Measurements from ENCODE around the gene TMEM259. TPM values are rescaled to one million over a fixed set of nuclear protein-coding genes. Genes with fewer than 3 reads are reported as not detected.

TMEM259 gene
- total and polyA plus RNA-seq, 2 of the 8 experiments (the other 6 are each of a cell fraction or from before 2014, with no cell fraction given) = 140 to 243 TPM

DNA sequence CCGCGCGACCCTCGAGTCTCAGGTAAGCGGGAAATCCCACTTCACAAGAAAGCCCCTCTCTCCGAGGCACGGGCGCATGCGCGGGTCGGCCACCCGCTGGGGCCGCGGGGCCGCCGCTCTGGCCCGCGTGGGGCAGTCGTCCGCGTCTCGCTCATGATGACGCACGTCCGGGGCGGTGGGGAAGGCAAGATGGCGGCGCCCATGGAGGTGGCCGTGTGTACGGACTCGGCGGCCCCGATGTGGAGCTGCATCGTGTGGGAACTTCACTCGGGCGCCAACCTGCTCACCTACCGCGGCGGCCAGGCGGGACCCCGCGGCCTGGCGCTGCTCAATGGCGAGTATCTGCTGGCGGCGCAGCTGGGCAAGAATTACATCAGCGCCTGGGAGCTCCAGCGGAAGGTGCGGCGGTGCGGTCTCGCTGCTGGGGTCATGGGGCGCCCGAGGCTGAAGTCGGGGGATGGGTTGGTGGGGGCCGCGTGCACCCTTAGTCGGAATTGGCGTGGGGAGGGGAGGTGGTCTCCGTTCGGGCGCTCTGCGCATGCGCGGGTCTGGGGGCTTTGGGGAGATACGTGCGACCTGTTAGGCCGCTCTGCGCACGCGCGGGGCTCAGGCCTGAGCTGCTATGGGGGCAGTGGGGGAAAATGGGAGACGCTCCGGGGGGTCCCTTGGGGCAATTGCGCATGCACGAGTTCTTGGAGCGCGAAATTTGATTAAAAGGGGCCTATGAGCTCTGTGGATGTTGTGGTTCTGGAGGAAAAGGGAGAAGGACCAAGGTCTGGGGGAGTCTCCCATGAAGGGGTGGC is 36.6 kb downstream of the TMEM259 start, which contains the start of gene WDR18:
Gene WDR18 (plus strand): TSS at position 181 of the 803 bp plus-strand sequence. CDS start 9 bp downstream, at position 190.
- no peak within 1 kb of the TSS for H3K14ac ChIP-seq (ENCODE audit: insufficient read length)
- peak within 1 kb of the TSS; percentile 90; the same call in 1 of the 2 replicates for H2AK5ac ChIP-seq (ENCODE audit: low read depth, low read length)
- H4K91ac ChIP-seq (replicated peaks; ENCODE audit: insufficient read length, low read length) = peak within 1 kb of the TSS; percentile 98
- H3K9me3 ChIP-seq (ENCODE audit: insufficient read depth in 2 of 2, low read depth in 1 of 2, low read length in 1 of 2) = no peaks in the 10 kb centered on the region
- H3K23me2 ChIP-seq (ENCODE audit: low read depth, low read length) = peaks cover 4% of the 10 kb centered on the region; the same call in 1 of the 2 replicates
- peak within 1 kb of the TSS; percentile 84 to 98 (median 96) for H3K9ac ChIP-seq (replicated peaks in 1 of 4; ENCODE audit: extremely low read depth in 1 of 4, low read depth in 3 of 4, low read length in 3 of 4)
- peak within 1 kb of the TSS; percentile 100 for H4K8ac ChIP-seq (ENCODE audit: extremely low read depth, insufficient read depth, low read length)
- H3K27ac ChIP-seq (ENCODE audit: low read depth, low read length) = peak within 1 kb of the TSS; percentile 96
- no peak within 1 kb of the TSS for H3K23ac ChIP-seq (ENCODE audit: insufficient read length)
- peaks cover 5% of the 10 kb centered on the region for H3K79me1 ChIP-seq (ENCODE audit: low read depth, low read length)
- H3K27me3 ChIP-seq (replicated peaks in 1 of 4; ENCODE audit: control insufficient read depth in 3 of 4, extremely low read depth in 1 of 4, insufficient read depth in 3 of 4, low read length in 3 of 4) = no peaks in the 10 kb centered on the region
- no peak within 1 kb of the TSS for H2BK15ac ChIP-seq (ENCODE audit: low read length)
- H2BK12ac ChIP-seq (ENCODE audit: low read depth, low read length) = 0 out of 2 replicates have a peak within 1 kb of the TSS, but pooled peaks have one; percentile 17
- ChIA-PET POLR2A (ENCODE audit: partially characterized antibody) (interaction anchor here (0.7 to 4.8 kb wide), 36 partner anchors 9 to 232 kb away, joined by 3 to 33 read pairs (median 4); partner anchors contain the start of genes CFD and CNN2), CTCF (ENCODE audit: partially characterized antibody) (interaction anchor here (0.6 to 7.3 kb wide), 15 partner anchors 8 to 478 kb away, joined by 3 to 113 read pairs (median 4); no protein-coding TSS in a partner anchor)
- H3K4me2 ChIP-seq (ENCODE audit: insufficient read depth in 1 of 2, low read depth in 2 of 2, low read length in 2 of 2) = peak within 1 kb of the TSS; percentile 72 to 87
- H3K56ac ChIP-seq (replicated peaks; ENCODE audit: insufficient read length, low read depth, low read length) = peak within 1 kb of the TSS; percentile 94
- DNase-seq (ENCODE audit: low read depth in 1 of 2, low spot score in 2 of 2) (peak; percentile 76 to 95), FAIRE-seq (no peak)
- peak within 1 kb of the TSS; percentile 43; the same call in 1 of the 2 replicates for H2AFZ ChIP-seq (ENCODE audit: low read length)
- peak within 1 kb of the TSS; percentile 97 for H3K18ac ChIP-seq (ENCODE audit: extremely low read depth, low read length)
- peaks cover 0 to 3% of the 10 kb centered on the region in 2 experiments for H4K20me1 ChIP-seq (replicated peaks in 1 of 2; ENCODE audit: control insufficient read depth in 1 of 2, insufficient read depth in 2 of 2, low read length in 2 of 2)
- peak within 1 kb of the TSS; percentile 87 to 99 (median 92) for H3K4me3 ChIP-seq (ENCODE audit: extremely low read depth in 1 of 4, insufficient read depth in 2 of 4, low read depth in 3 of 4, low read length in 4 of 4)
- no peak within 1 kb of the TSS for H2BK120ac ChIP-seq (replicated peaks; ENCODE audit: low read depth, low read length)
- H3K79me2 ChIP-seq (ENCODE audit: control insufficient read depth in 1 of 2, insufficient read depth in 2 of 2, low read length in 2 of 2) = peaks cover 0 to 17% of the 10 kb centered on the region in 2 experiments; a peak in 2 of 4 replicates
- 1% methylated on average over 50 of the region's 78 CpGs; no CpG with 5 or more reads in 1 of the 2 experiments for WGBS, 2 experiments (ENCODE audit: extremely low coverage in 1 of 2, insufficient coverage in 1 of 2, insufficient read length in 1 of 2, insufficient replicate concordance in 2 of 2, low coverage in 1 of 2, low lambda C conversion rate in 2 of 2, missing lambda C conversion rate in 1 of 2)
- peak within 1 kb of the TSS; percentile 94 for H4K5ac ChIP-seq (ENCODE audit: insufficient read length, low read depth, low read length)
- H3K4ac ChIP-seq (replicated peaks; ENCODE audit: insufficient read length, low read depth, low read length) = peak within 1 kb of the TSS; percentile 98
- 0 out of 2 replicates have a peak within 1 kb of the TSS, but pooled peaks have one; percentile 86 for H2BK20ac ChIP-seq (ENCODE audit: low read length)
- H2BK5ac ChIP-seq (ENCODE audit: low read depth, low read length) = peak within 1 kb of the TSS; percentile 98
- H3K36me3 ChIP-seq (ENCODE audit: control insufficient read depth in 2 of 4, insufficient read depth in 4 of 4, low read length in 3 of 4) = peaks cover 5 to 14% (median 12%) of the 10 kb centered on the region in 4 experiments; a peak in 5 of 8 replicates
- peaks cover 0 to 14% (median 9%) of the 10 kb centered on the region in 4 experiments; a peak in 5 of 7 replicates for H3K4me1 ChIP-seq (replicated peaks in 1 of 4; ENCODE audit: control insufficient read depth in 3 of 4, insufficient read depth in 4 of 4, low read length in 3 of 4)
- TF ChIP-seq YY1 (IDR thresholded peaks at IDR 0.05; ENCODE audit: low read depth, low read length) (peak; percentile 99), POU5F1 (IDR thresholded peaks at IDR 0.05; ENCODE audit: low read depth, low read length) (no peak), KDM1A (IDR thresholded peaks at IDR 0.05; ENCODE audit: borderline replicate concordance, low read length) (no peak), JUN (IDR thresholded peaks at IDR 0.05; ENCODE audit: low read depth, low read length) (no peak), SIN3A (conservative IDR thresholded peaks at IDR 0.05 in 1 of 2, IDR thresholded peaks at IDR 0.05 in 1 of 2; ENCODE audit: low read depth in 1 of 2, low read length in 2 of 2) (peak in 1 of 2 experiments; percentile 76; a peak in 2 of 4 replicates), POLR2A (IDR thresholded peaks at IDR 0.05; ENCODE audit: control extremely low read depth in 1 of 2, low read depth in 2 of 2, low read length in 2 of 2) (peak; percentile 66 to 76), TEAD4 (IDR thresholded peaks at IDR 0.05; ENCODE audit: low read depth, low read length) (no peak)

All from H1 (cell line).